Type B pancreatic cell (in vitro differentiated cells): ENCODE data around the gene TOM1L2. TPM values are rescaled to one million over a fixed set of nuclear protein-coding genes. Genes with fewer than 3 reads are reported as not detected.

Source experiments
- DNase-seq: peaks from one replicate; pipeline ENCODE4 v3.0.0; 2021; ENCODE audit warnings: mixed read lengths; ENCODE audit not compliant: unreplicated experiment; ENCODE audit errors: extremely low spot score
- H3K27ac Mint-ChIP-seq: 2 replicates; pipeline ENCODE4 v1.8.0; 2021; ENCODE audit warnings: mild to moderate bottlenecking, mixed read lengths
- H3K27me3 Mint-ChIP-seq: 2 replicates; pipeline ENCODE4 v1.8.0; 2021; ENCODE audit warnings: mixed read lengths
- H3K36me3 Mint-ChIP-seq: 2 replicates; pipeline ENCODE4 v1.8.0; 2021; ENCODE audit warnings: mixed read lengths
- H3K4me1 Mint-ChIP-seq: one replicate; pipeline ENCODE4 v1.8.0; 2021; ENCODE audit warnings: mixed read lengths; ENCODE audit not compliant: unreplicated experiment
- H3K4me3 Mint-ChIP-seq: 2 replicates; pipeline ENCODE4 v1.8.0; 2021; ENCODE audit warnings: mild to moderate bottlenecking, mixed read lengths
- H3K9me3 Mint-ChIP-seq: 2 replicates; pipeline ENCODE4 v1.8.0; 2021; ENCODE audit warnings: mixed read lengths
- CTCF ChIP-seq: fragments of 200-600 bp; sonication (generic); conservative IDR thresholded peaks from 2 replicates; pipeline ENCODE4 v1.5.0; 2021; ENCODE audit warnings: antibody characterized with exemption, mild to moderate bottlenecking
- total RNA-seq: library from RNA; stranded (reverse); gene quantifications from 2 replicates; pipeline ENCODE4 v1.2.1, GENCODE V29; 2021; ENCODE audit warnings: low replicate concordance

The TOM1L2 gene
- total RNA-seq, 1 donor from 2014 or later: 62.5 TPM

- Mint-ChIP-seq H3K27me3 (no peaks in the 10 kb centered on the region), H3K27ac (peak overlapping the region; percentile 75), H3K9me3 (no peaks in the 10 kb centered on the region), H3K36me3 (peaks cover 8% of the 10 kb centered on the region), H3K4me3 (peak overlapping the region; percentile 21), H3K4me1 (peaks cover 45% of the 10 kb centered on the region)
- no peak for DNase-seq
- TF ChIP-seq CTCF: no peak
Measured at GRCh38 chr17:17963694-17964436, 8.3 kb downstream of the TOM1L2 start.

DNA sequence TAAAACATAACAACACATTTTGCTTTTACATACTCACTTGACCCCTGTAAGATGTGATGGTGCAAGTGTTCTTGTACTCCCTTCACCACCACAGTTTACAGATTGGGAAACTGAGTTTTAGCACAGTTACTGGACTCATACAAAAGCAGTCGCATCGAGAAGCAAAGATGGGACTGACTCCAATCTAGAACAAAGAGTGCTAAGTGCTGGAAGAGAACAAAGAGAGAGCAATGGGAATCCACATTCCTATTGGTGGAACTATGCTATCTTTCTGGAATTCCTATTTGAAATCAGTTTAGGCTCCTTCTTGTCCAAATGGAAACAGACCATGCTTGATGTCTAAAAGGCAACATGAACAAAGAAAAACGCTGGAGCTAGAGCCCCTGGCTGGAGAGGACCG is 9.1 kb downstream of the TOM1L2 start:
- Mint-ChIP-seq H3K4me1 (peaks cover 53% of the 10 kb centered on the region), H3K36me3 (peaks cover 8% of the 10 kb centered on the region), H3K27me3 (no peaks in the 10 kb centered on the region), H3K27ac (peak overlapping the region; percentile 75), H3K4me3 (peak overlapping the region; percentile 15), H3K9me3 (no peaks in the 10 kb centered on the region)
- no peak for DNase-seq
- no peak for TF ChIP-seq CTCF

DNA sequence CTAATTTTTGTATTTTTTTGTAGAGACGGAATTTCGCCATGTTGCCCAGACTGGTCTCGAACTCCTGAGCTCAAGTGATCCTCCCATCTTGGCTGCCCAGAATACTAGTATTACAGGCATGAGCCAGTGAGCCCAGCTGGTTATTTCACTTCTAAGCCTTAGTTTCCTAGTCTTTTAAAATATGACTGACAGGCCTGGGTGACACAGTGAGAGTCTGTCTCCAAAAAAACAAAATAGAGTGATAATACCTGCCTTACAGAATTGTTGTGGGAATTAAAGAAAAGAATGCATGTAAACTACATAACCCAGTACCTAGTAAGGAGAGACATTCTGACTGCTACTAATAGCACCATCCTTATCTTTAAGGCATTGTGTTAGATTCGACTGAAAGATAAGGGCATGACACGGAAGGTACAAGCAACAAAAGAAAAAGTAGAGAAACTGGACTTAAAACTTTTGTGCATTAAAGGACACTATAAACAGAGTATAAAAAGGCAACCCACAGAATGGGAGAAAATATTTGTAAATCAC is 11.6 kb downstream of the TOM1L2 start:
- no peak for TF ChIP-seq CTCF

GRCh38 chr17:17959520-17960361 is 12.5 kb downstream of the TOM1L2 start:
- no peak for DNase-seq
- Mint-ChIP-seq H3K4me3 (peak overlapping the region; percentile 71), H3K4me1 (peaks cover 38% of the 10 kb centered on the region), H3K27ac (peak overlapping the region; percentile 86), H3K27me3 (no peaks in the 10 kb centered on the region), H3K36me3 (peaks cover 12% of the 10 kb centered on the region), H3K9me3 (no peaks in the 10 kb centered on the region)
- TF ChIP-seq CTCF: no peak

More for the DNA sequence above, 11.6 kb downstream of the TOM1L2 start:
- H3K27ac Mint-ChIP-seq: peak overlapping the region; percentile 86
- no peaks in the 10 kb centered on the region for H3K27me3 Mint-ChIP-seq
- DNase-seq: no peak
- peak overlapping the region; percentile 53 for H3K4me3 Mint-ChIP-seq
- peaks cover 14% of the 10 kb centered on the region for H3K36me3 Mint-ChIP-seq
- no peaks in the 10 kb centered on the region for H3K9me3 Mint-ChIP-seq
- peaks cover 45% of the 10 kb centered on the region for H3K4me1 Mint-ChIP-seq

- DNase-seq: no peak
- Mint-ChIP-seq H3K27ac (peak overlapping the region; percentile 86), H3K4me1 (peaks cover 37% of the 10 kb centered on the region), H3K9me3 (no peaks in the 10 kb centered on the region), H3K4me3 (no peak overlapping the region), H3K36me3 (peaks cover 14% of the 10 kb centered on the region), H3K27me3 (no peaks in the 10 kb centered on the region)
- TF ChIP-seq CTCF: no peak
Measured at GRCh38 chr17:17958982-17959381, 13.2 kb downstream of the TOM1L2 start.
